Choroid plexus epithelial cell (primary cell): Measurements from ENCODE around the gene KDM1B.

Source experiments
- DNase-seq: peaks from one replicate; pipeline ENCODE4 v3.0.0-alpha.2; 2010; ENCODE audit warnings: low read depth
- H3K4me3 ChIP-seq: 2 replicates; pipeline ENCODE4 v1.5.1; 2011; ENCODE audit warnings: low read depth, mild to moderate bottlenecking, control low read depth, low read length, moderate library complexity
- CTCF ChIP-seq: conservative IDR thresholded peaks from 2 replicates; pipeline ENCODE4 v1.5.1; 2011; ENCODE audit warnings: low read depth, mild to moderate bottlenecking, control low read depth, inconsistent platforms, low read length, moderate library complexity

Gene KDM1B

DNA sequence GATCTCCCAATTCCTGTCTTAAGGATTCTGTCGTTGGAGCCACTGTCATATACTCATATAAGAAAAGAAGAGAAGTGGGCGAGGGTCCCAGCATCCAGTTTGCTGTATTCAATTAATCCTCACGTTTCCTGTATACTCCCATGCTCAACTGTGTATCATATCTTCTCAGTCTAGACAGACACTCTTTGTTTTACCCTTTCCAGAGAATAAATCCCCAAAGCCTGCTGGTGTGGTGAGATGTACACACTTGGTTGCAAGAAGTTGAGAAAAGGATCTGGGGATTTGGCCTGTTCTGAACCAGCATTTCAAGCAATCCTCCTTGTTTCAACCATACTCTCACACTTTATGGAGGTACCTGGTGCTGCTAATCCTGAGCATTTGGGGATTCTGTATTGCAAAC is 3.4 kb upstream of the KDM1B start:
- DNase-seq, result no peak
- no peak overlapping the region for H3K4me3 ChIP-seq
- TF ChIP-seq CTCF, result no peak

- TF ChIP-seq CTCF, result no peak
- H3K4me3 ChIP-seq, result no peak overlapping the region
- no peak for DNase-seq
These were observed 1.9 kb upstream of the KDM1B start for GRCh38 chr6:18153311-18153703.

DNA sequence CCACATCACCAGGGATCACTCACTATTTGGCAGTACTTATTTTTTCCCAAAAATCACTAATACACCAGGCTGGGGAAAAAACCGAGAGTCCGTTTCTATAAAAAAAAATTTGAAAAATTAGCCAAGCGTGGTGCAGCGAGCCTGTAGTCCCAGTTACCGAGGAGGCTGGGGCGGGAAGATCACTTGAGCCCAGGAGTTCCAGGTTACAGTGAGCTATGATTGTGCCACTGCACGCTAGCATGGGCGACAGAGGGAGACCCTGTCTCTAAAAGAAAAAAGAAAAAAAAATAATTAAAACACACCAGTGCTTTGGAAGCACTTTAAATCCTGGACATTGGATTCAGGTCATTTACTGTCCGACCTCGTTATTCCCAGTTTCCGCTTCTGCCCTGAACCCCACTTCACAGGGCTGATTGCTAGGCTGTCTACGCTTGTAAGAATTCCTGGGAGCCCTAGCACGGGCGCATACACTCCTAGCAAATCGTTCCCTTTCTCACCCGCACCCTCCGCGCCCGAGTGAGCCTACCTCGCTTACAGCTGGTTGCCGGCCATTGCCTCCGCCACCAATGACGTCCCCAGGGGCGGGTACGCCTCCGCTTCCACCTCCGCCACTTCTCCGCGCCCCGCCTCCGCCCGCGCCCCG is 594 bp upstream of the KDM1B start, which contains the start of gene TPMT:
Gene TPMT (minus strand): TSS at position 571 of the 643 bp plus-strand sequence. CDS start 5,950 bp downstream, outside the sequence.
- H3K4me3 ChIP-seq, result peak within 1 kb of the TSS; percentile 95
- DNase-seq, result no peak
- no peak for TF ChIP-seq CTCF

GRCh38 chr6:18155864-18156421 is 721 bp downstream of the KDM1B start:
- TF ChIP-seq CTCF, result peak; percentile 55
- peak; percentile 52 for DNase-seq

GRCh38 chr6:18160911-18161310 is 5.7 kb downstream of the KDM1B start:
- no peak overlapping the region for H3K4me3 ChIP-seq
- no peak for TF ChIP-seq CTCF
- DNase-seq, result no peak

More at GRCh38 chr6:18155864-18156421, 721 bp downstream of the KDM1B start:
- H3K4me3 ChIP-seq, result peak overlapping the region; percentile 95

DNA sequence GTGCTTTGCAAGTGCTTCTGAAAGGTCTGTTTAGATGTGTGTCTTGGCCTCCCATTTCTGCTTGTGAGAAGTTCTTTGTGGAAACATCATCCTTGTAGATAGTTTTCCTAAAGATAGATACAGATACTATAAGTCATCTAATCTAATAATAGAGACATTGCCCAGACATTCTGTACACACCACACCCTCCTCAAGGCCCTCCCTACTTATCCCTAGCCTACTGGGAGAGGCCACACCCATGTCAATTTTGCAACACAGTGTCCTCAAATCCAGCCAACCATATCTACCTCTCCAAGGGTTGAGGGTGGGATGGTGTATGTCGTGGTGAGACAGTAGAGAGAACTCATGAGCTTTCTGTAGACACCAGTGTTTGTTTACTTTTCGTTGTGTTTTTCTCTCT is 6.2 kb downstream of the KDM1B start:
- DNase-seq, result no peak
- TF ChIP-seq CTCF, result no peak
- no peak overlapping the region for H3K4me3 ChIP-seq

DNA sequence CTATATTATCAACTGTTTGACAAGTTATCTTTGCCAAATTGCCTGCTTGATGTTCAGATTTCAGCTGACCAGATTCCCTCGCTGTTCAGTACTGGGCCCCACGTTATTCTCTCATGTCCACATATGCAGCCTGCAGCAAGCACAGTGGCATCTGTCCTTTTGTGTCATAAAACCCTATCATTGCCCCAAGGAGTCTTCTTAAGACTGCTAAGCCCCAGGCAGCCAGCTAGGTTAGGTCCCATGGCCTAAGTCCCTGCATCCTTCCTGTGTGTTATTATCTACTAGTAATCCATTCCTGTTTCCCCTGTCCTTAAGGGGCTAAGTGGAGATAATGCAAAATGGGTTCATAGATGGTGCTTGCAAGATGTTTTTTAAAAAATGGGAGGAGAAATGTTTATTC is 7.2 kb downstream of the KDM1B start:
- no peak overlapping the region for H3K4me3 ChIP-seq
- no peak for TF ChIP-seq CTCF
- no peak for DNase-seq
